Fibroblast of skin of scalp (primary cell): ENCODE measurements around the gene HM13.
A peak's percentile ranks its signal among the peaks of the same experiment; 100 is the strongest.
"Not testable (repeated sequence)": the region's sequence is repeated elsewhere in the genome, so short reads cannot be mapped to it uniquely, and the experiment has no call there.

Experiments used
- DNase-seq: peaks from one replicate; pipeline ENCODE4 v3.0.0-alpha.2; 2013

HM13 gene

DNA sequence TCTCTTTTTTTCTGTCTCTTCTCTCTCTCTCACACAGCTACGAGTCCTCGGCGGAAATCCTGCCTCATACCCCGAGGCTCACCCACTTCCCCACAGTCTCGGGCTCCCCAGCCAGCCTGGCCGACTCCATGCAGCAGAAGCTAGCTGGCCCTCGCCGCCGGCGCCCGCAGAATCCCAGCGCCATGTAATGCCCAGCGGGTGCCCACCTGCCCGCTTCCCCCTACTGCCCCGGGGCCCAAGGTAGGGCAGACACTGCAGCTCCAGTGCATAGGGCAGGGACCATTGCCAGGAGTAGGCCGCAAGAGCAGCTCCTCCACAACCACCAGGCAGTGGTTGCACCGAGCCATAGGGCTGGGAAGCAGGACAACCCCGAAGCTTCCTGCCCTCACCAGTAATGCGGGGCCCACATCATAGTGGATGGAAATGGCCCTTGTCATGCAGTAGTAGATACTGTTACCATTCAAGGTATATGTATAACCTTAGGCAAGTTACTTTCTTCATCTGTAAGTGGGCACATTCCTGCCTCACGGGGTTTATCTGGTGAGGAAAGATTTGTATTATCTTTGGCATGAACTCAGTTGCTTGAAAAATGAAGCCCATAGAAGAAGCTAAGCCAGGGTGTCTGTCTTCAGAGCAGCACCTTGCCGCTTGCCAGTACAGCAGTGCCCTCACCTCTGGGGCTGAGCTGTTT lies 53.9 kb downstream of the HM13 start:
- DNase-seq: peak; percentile 40

GRCh38 chr20:31568773-31569162 lies 54.5 kb downstream of the HM13 start:
- DNase-seq: no peak

GRCh38 chr20:31569163-31570020 lies 55.1 kb downstream of the HM13 start:
- DNase-seq: peak; percentile 57

DNA sequence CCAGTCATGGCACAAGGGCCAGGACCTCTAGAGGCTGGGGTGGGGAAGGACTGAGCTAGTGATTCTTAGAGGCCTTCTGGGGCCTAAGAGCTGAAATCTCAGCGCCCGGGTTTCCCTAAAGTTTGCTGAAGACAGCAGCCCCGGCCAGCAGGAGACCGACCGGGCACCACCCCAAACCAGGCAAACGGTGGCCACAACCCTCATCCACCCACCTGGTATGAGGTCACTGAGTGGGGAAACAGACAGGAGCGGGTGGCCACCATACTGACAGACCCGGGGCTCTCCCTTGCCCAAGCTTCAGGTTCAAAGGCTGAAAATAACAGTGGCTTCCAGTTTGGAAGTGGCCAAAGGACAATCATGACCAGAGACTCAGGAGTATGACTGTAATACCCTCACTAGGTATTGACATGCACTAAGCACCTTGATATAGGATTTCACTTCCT lies 55.8 kb downstream of the HM13 start:
- DNase-seq: no peak

DNA sequence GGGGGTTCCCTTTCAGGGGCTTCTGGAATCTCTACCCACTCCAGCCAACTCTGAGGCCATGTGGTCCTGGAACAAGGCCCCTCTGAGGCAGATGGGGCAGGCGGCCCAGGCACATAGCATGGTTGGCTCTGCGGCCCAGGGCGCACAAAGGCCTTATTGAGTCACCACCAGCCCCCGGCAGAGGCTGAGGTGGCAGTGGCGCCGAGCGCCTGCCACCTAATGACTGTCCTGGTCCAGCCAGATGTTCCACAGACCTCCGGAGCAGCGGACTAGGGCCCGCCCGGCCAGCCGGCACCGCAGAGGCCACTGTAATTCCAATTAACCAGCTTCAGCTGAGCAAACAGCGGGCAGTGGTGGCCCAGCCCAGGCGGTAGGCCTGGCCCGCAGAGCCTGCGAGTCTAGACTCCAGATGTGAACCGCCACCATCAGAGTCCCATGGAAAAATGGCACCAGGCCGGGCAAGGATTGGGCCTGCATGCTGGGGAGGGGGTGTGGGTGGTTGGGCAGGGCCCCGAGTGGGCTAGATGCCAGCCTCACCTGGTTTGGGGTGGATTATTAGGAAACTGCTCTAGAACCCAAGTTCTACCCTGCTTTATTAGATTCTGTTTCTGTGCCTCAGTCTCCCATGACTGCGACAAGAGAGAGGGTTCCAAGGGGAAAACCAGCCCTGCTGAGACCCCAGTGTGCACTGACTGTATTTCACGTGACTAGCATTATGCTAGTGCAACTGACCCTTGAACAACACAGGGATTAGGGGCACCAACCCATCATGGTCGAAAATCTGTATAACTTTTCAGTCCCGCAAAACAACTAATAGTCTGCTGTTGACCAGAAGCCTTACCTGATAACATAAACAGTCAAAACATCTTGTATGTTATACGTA lies 56.7 kb downstream of the HM13 start:
- peak; percentile 71 for DNase-seq

DNA sequence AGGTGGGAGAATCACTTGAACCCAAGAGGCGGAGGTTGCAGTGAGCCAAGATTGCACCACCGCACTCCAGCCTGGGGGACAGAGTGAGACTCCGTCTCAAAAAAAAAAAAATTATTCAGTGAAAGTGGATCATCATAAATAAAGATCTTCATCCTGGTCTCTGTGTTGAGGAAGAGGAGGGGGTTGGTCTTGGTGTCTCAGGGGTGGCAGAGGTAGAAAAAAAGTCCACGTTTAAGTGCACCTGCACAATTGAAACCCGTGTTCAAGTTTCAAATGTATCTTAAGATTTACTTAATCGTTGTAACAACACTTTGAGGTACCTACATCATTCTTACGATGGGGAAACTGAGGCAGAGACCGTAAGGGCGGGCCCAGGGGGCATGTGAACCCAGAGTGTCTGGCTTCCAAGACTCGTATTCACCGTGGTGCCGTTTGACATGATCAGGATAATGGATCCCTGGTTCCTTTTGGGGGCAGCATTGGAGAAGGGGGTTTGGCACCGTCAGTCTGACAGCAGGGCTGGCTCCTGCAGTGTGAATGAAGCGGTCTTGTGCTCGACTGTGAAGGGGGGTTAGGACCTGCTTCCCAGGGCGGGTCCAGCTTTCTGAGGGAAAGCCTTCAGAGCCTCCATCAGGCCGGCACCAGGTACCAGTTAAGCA lies 57.9 kb downstream of the HM13 start:
- no peak for DNase-seq

GRCh38 chr20:31572701-31573554 lies 58.7 kb downstream of the HM13 start:
- peak; percentile 98 for DNase-seq

- no peak for DNase-seq
Measured at GRCh38 chr20:31573555-31574321, 59.5 kb downstream of the HM13 start.

DNA sequence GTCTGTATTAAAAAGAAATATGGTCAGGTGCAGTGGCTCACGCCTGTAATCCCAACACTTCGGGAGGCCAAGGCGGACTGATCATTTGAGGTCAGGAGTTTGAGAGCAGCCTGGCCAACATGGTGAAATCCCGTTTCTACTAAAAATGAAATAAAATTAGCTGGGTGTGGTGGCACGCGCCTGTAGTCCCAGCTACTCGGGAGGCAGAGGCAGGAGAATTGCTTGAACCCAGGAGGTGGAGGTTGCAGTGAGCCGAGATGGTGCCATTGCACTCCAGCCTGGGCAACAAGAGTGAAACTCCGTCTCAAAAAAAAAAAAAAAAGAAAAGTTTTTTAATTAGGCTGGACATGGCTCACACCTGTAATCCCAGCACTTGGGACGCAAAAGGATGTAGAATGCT lies 60.7 kb downstream of the HM13 start:
- DNase-seq: not testable (repeated sequence)

DNA sequence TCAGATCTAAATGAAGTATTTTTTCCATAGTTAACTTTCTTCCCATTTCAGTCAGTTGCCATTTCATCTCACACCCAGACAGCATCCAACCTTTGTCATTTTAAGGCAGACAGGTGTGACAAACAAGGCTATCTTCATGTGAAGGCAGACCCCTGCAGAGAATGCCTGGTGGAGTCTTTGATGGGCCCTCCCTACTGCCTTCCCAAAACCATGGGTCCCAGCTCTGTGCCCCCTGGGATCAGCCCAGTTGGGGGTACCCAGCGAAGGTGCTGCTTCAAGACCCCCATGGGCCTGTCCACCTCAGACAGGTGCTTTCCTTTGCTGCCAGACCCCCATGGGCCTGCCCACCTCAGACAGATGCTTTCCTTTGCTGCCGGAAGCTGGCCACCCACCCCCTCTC lies 62.5 kb downstream of the HM13 start:
- no peak for DNase-seq

GRCh38 chr20:31577194-31577593 lies 63.0 kb downstream of the HM13 start:
- no peak for DNase-seq

- no peak for DNase-seq
Measured at GRCh38 chr20:31578448-31579138, 64.4 kb downstream of the HM13 start.

- no peak for DNase-seq
Measured at GRCh38 chr20:31579245-31579644, 65.0 kb downstream of the HM13 start.

GRCh38 chr20:31579941-31580651 lies 65.9 kb downstream of the HM13 start:
- not testable (repeated sequence) for DNase-seq

GRCh38 chr20:31580706-31581105 lies 66.5 kb downstream of the HM13 start:
- DNase-seq: no peak

- no peak for DNase-seq
Measured at GRCh38 chr20:31581391-31581790, 67.1 kb downstream of the HM13 start.

GRCh38 chr20:31587545-31588389 lies 73.5 kb downstream of the HM13 start:
- DNase-seq: no peak

- no peak for DNase-seq
Measured at GRCh38 chr20:31590717-31591225, 76.5 kb downstream of the HM13 start.
